ENCODE data around the gene KRIT1. TPM values are rescaled to one million over a fixed set of nuclear protein-coding genes. Genes with fewer than 3 reads are reported as not detected.
"Not testable (repeated sequence)": the region's sequence is repeated elsewhere in the genome, so short reads cannot be mapped to it uniquely, and the experiment has no call there.

Gene KRIT1
- total and polyA plus RNA-seq, 5 donors from 2014 or later, result 14.4 to 47.4 (median 18.7) TPM

GRCh38 chr7:92221766-92222165 is 23.9 kb downstream of the KRIT1 start:
- Histone ChIP-seq H3K27me3 (ENCODE audit: control insufficient read depth, insufficient read depth, low read length) (no peaks in the 10 kb centered on the region), H3K36me3 (ENCODE audit: control insufficient read depth, insufficient read depth, low read length) (peaks cover 80% of the 10 kb centered on the region), H3K9me3 (ENCODE audit: control insufficient read depth in 2 of 2, low read length in 2 of 2) (no peaks in the 10 kb centered on the region), H3K27ac (ENCODE audit: insufficient read depth, low read length, poor library complexity, severe bottlenecking) (no peak overlapping the region), H3K4me3 (ENCODE audit: low read depth, low read length) (no peak overlapping the region), H3K4me1 (ENCODE audit: control insufficient read depth, insufficient read depth, low read length, poor library complexity, severe bottlenecking) (no peaks in the 10 kb centered on the region)
- no peak overlapping the region for H3K4me3 Mint-ChIP-seq
- H3K4me1 Mint-ChIP-seq, result peaks cover 2 to 7% (median 5%) of the 10 kb centered on the region in 4 donors
- H3K27ac Mint-ChIP-seq, result no peak overlapping the region
- H3K27me3 Mint-ChIP-seq, result no peaks in the 10 kb centered on the region
- peaks cover 49% of the 10 kb centered on the region for H3K36me3 Mint-ChIP-seq
- no peaks in the 10 kb centered on the region for H3K9me3 Mint-ChIP-seq
- DNase-seq (no peak), ATAC-seq (ENCODE audit: low read depth in 2 of 2) (no peak)

GRCh38 chr7:92206672-92207071 is 39.0 kb downstream of the KRIT1 start:
- Mint-ChIP-seq H3K4me3 (peak overlapping the region in 1 of 4 donors; percentile 28), H3K9me3 (peaks cover 0 to 25% (median 7%) of the 10 kb centered on the region in 7 donors), H3K36me3 (peaks cover 65% of the 10 kb centered on the region), H3K27me3 (no peaks in the 10 kb centered on the region), H3K27ac (peak overlapping the region in 2 of 3 donors; percentile 17 to 28), H3K4me1 (peaks cover 16 to 29% (median 24%) of the 10 kb centered on the region in 4 donors)
- Histone ChIP-seq H3K9me3 (ENCODE audit: control insufficient read depth in 2 of 2, low read length in 2 of 2) (peaks cover 10 to 17% of the 10 kb centered on the region in 2 experiments), H3K27me3 (ENCODE audit: control insufficient read depth, insufficient read depth, low read length) (no peaks in the 10 kb centered on the region), H3K4me3 (ENCODE audit: low read depth, low read length) (no peak overlapping the region), H3K4me1 (ENCODE audit: control insufficient read depth, insufficient read depth, low read length, poor library complexity, severe bottlenecking) (no peaks in the 10 kb centered on the region), H3K36me3 (ENCODE audit: control insufficient read depth, insufficient read depth, low read length) (peaks cover 84% of the 10 kb centered on the region), H3K27ac (ENCODE audit: insufficient read depth, low read length, poor library complexity, severe bottlenecking) (no peak overlapping the region)
- DNase-seq, result no peak
- ATAC-seq (ENCODE audit: low read depth in 2 of 2), result no peak

- H3K27ac Mint-ChIP-seq, result peak overlapping the region in 1 of 3 donors; percentile 21
- peaks cover 82% of the 10 kb centered on the region for H3K36me3 ChIP-seq (ENCODE audit: control insufficient read depth, insufficient read depth, low read length)
Observed at GRCh38 chr7:92205987-92206386, 39.7 kb downstream of the KRIT1 start.

GRCh38 chr7:92200791-92201190 is 44.9 kb downstream of the KRIT1 start:
- no peak overlapping the region for H3K4me3 ChIP-seq (ENCODE audit: low read depth, low read length)
- no peaks in the 10 kb centered on the region for H3K9me3 ChIP-seq (ENCODE audit: control insufficient read depth in 2 of 2, low read length in 2 of 2)
- Mint-ChIP-seq H3K27me3 (no peaks in the 10 kb centered on the region), H3K27ac (no peak overlapping the region), H3K4me3 (no peak overlapping the region), H3K9me3 (peaks cover 0 to 5% (median 0%) of the 10 kb centered on the region in 7 donors), H3K36me3 (peaks cover 41% of the 10 kb centered on the region), H3K4me1 (peaks cover 2 to 8% (median 5%) of the 10 kb centered on the region in 4 donors)
- no peaks in the 10 kb centered on the region for H3K27me3 ChIP-seq (ENCODE audit: control insufficient read depth, insufficient read depth, low read length)
- ATAC-seq (ENCODE audit: low read depth in 2 of 2), result no peak
- H3K27ac ChIP-seq (ENCODE audit: insufficient read depth, low read length, poor library complexity, severe bottlenecking), result no peak overlapping the region
- peaks cover 70% of the 10 kb centered on the region for H3K36me3 ChIP-seq (ENCODE audit: control insufficient read depth, insufficient read depth, low read length)
- no peaks in the 10 kb centered on the region for H3K4me1 ChIP-seq (ENCODE audit: control insufficient read depth, insufficient read depth, low read length, poor library complexity, severe bottlenecking)
- no peak for DNase-seq

More at GRCh38 chr7:92205987-92206386, 39.7 kb downstream of the KRIT1 start:
- Histone ChIP-seq H3K4me1 (ENCODE audit: control insufficient read depth, insufficient read depth, low read length, poor library complexity, severe bottlenecking) (no peaks in the 10 kb centered on the region), H3K9me3 (ENCODE audit: control insufficient read depth in 2 of 2, low read length in 2 of 2) (peaks cover 10 to 17% of the 10 kb centered on the region in 2 experiments), H3K27ac (ENCODE audit: insufficient read depth, low read length, poor library complexity, severe bottlenecking) (no peak overlapping the region), H3K4me3 (ENCODE audit: low read depth, low read length) (no peak overlapping the region), H3K27me3 (ENCODE audit: control insufficient read depth, insufficient read depth, low read length) (no peaks in the 10 kb centered on the region)
- H3K27me3 Mint-ChIP-seq, result no peaks in the 10 kb centered on the region
- H3K9me3 Mint-ChIP-seq, result peaks cover 0 to 22% (median 7%) of the 10 kb centered on the region in 7 donors
- no peak for ATAC-seq (ENCODE audit: low read depth in 2 of 2)
- no peak overlapping the region for H3K4me3 Mint-ChIP-seq
- H3K36me3 Mint-ChIP-seq, result peaks cover 64% of the 10 kb centered on the region
- H3K4me1 Mint-ChIP-seq, result peaks cover 16 to 26% (median 24%) of the 10 kb centered on the region in 4 donors
- DNase-seq, result no peak

GRCh38 chr7:92192326-92192725 is 53.4 kb downstream of the KRIT1 start:
- Mint-ChIP-seq H3K4me1 (peaks cover 0 to 6% (median 0%) of the 10 kb centered on the region in 4 donors), H3K4me3 (no peak overlapping the region), H3K27ac (no peak overlapping the region), H3K27me3 (no peaks in the 10 kb centered on the region), H3K36me3 (peaks cover 25% of the 10 kb centered on the region), H3K9me3 (peaks cover 0 to 42% (median 21%) of the 10 kb centered on the region in 7 donors)
- no peaks in the 10 kb centered on the region for H3K27me3 ChIP-seq (ENCODE audit: control insufficient read depth, insufficient read depth, low read length)
- H3K27ac ChIP-seq (ENCODE audit: insufficient read depth, low read length, poor library complexity, severe bottlenecking), result no peak overlapping the region
- ATAC-seq (ENCODE audit: low read depth in 2 of 2) (no peak), DNase-seq (no peak)
- H3K9me3 ChIP-seq (ENCODE audit: control insufficient read depth in 2 of 2, low read length in 2 of 2), result peaks cover 10 to 25% of the 10 kb centered on the region in 2 experiments
- H3K36me3 ChIP-seq (ENCODE audit: control insufficient read depth, insufficient read depth, low read length), result no peaks in the 10 kb centered on the region
- no peak overlapping the region for H3K4me3 ChIP-seq (ENCODE audit: low read depth, low read length)
- no peaks in the 10 kb centered on the region for H3K4me1 ChIP-seq (ENCODE audit: control insufficient read depth, insufficient read depth, low read length, poor library complexity, severe bottlenecking)

- not testable (repeated sequence) for H3K4me3 Mint-ChIP-seq; ATAC-seq (ENCODE audit: low read depth in 2 of 2); H3K4me3 ChIP-seq (ENCODE audit: low read depth, low read length); H3K27me3 Mint-ChIP-seq; H3K4me1 ChIP-seq (ENCODE audit: control insufficient read depth, insufficient read depth, low read length, poor library complexity, severe bottlenecking); H3K36me3 ChIP-seq (ENCODE audit: control insufficient read depth, insufficient read depth, low read length); H3K27ac ChIP-seq (ENCODE audit: insufficient read depth, low read length, poor library complexity, severe bottlenecking); H3K4me1 Mint-ChIP-seq; H3K27ac Mint-ChIP-seq; DNase-seq; H3K36me3 Mint-ChIP-seq; H3K27me3 ChIP-seq (ENCODE audit: control insufficient read depth, insufficient read depth, low read length)
- H3K9me3 Mint-ChIP-seq, result peaks cover 0 to 50% (median 21%) of the 10 kb centered on the region in 7 donors
- H3K9me3 ChIP-seq (ENCODE audit: control insufficient read depth in 2 of 2, low read length in 2 of 2), result peaks cover 10 to 25% of the 10 kb centered on the region in 2 experiments
Observed at GRCh38 chr7:92189246-92189645, 56.5 kb downstream of the KRIT1 start.

- H3K36me3 ChIP-seq (ENCODE audit: control insufficient read depth, insufficient read depth, low read length); H3K36me3 Mint-ChIP-seq; H3K27ac ChIP-seq (ENCODE audit: insufficient read depth, low read length, poor library complexity, severe bottlenecking); DNase-seq; H3K4me3 Mint-ChIP-seq; H3K27ac Mint-ChIP-seq; H3K9me3 ChIP-seq (ENCODE audit: control insufficient read depth in 2 of 2, low read length in 2 of 2); ATAC-seq (ENCODE audit: low read depth in 2 of 2); H3K27me3 ChIP-seq (ENCODE audit: control insufficient read depth, insufficient read depth, low read length); H3K4me3 ChIP-seq (ENCODE audit: low read depth, low read length); H3K4me1 ChIP-seq (ENCODE audit: control insufficient read depth, insufficient read depth, low read length, poor library complexity, severe bottlenecking); H3K4me1 Mint-ChIP-seq: not testable (repeated sequence)
- Mint-ChIP-seq H3K27me3 (peaks cover 23% of the 10 kb centered on the region), H3K9me3 (peaks cover 0 to 20% (median 5%) of the 10 kb centered on the region in 7 donors)
Observed at GRCh38 chr7:92184294-92184693, 61.4 kb downstream of the KRIT1 start.
